DMS114 treated with DMSO at 0.1 percent for 48 hours (cell line): ENCODE data around the gene SLC9A7.

Experiments used
- DNase-seq: peaks from one replicate; lab custom pipeline; 2025; ENCODE audit not compliant: unreplicated experiment; lab: John Stamatoyannopoulos, UW

The SLC9A7 gene

GRCh38 chrX:46575586-46575985, 183.3 kb downstream of the SLC9A7 start:
- no peak for DNase-seq

- DNase-seq, result no peak
These were observed 184.0 kb downstream of the SLC9A7 start for GRCh38 chrX:46574774-46575381.

DNA sequence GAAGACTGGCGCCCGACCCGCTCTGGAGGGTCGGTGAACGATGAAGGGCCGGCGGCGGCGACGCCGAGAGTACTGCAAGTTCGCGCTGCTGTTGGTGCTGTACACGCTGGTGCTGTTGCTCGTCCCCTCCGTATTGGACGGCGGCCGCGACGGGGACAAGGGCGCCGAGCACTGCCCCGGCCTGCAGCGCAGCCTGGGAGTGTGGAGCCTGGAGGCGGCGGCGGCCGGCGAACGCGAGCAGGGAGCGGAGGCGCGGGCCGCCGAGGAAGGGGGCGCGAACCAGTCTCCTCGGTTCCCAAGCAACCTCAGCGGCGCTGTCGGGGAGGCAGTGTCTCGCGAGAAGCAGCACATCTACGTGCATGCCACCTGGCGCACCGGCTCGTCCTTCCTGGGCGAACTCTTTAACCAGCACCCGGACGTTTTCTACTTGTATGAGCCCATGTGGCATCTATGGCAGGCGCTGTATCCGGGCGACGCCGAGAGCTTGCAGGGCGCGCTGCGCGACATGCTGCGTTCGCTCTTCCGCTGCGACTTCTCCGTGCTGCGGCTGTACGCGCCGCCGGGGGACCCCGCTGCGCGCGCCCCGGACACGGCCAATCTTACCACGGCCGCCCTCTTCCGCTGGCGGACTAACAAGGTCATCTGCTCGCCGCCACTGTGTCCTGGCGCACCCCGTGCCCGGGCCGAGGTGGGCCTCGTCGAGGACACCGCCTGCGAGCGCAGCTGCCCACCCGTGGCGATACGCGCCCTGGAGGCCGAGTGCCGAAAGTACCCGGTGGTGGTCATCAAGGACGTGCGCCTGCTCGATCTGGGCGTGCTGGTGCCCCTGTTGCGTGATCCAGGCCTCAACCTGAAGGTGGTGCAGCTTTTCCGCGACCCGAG, 184.8 kb downstream of the SLC9A7 start:
- no peak for DNase-seq

DNA sequence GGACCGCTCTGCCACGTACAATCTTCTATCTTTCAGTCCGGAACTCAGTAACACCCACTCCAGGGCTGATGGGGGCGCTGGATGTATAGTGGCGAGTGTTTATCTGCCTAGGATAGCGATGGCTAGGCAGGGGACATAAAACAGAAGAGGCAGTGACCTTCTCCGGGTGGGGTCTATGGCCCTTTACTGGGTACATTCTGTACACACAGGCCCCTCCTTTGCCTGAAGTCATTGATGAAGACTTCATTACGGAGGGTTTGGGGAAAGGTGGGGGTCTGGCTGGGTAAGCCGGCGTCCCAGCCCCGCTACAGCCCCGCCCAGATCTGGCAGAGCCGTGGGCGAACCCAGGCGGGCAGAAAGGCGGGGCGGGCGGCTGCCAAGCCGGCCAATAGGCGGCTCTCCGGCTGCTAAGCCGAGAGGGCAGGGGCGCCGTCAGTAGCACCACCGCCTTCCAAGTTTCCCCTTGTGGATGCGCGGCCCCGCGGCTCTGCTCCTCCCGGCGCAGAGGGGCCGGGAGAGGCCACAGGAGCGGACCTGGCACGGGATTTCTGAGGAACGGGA, 185.5 kb downstream of the SLC9A7 start, which contains the start of gene CHST7:
Gene CHST7, plus strand, starts transcription at position 435 of the 561 bp plus-strand sequence. CDS start 167 bp downstream, outside the sequence.
- DNase-seq, result peak; percentile 44

- DNase-seq, result no peak
These were observed 186.5 kb downstream of the SLC9A7 start for GRCh38 chrX:46572340-46572936.

GRCh38 chrX:46571423-46572339, 187.2 kb downstream of the SLC9A7 start:
- no peak for DNase-seq

DNA sequence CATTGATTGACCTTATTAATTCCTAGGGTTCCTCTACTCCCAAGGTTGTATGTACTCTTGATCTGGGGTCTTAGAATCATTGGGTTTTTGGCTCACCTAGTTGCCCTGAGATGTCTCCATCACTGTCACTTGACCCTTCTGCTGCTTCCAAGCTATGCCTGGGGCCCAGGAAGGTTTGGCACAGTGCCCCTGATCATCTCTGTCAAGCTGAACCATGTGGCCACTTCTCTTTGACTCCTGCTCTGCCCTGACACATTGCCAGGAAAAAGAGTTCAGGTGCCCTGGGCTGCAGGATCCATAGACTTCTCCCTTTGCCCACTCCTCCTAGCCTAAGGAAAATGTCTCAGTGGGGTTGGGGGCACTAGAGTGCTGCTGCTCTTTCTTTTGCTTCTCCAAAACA, 189.3 kb downstream of the SLC9A7 start:
- DNase-seq, result no peak

DNA sequence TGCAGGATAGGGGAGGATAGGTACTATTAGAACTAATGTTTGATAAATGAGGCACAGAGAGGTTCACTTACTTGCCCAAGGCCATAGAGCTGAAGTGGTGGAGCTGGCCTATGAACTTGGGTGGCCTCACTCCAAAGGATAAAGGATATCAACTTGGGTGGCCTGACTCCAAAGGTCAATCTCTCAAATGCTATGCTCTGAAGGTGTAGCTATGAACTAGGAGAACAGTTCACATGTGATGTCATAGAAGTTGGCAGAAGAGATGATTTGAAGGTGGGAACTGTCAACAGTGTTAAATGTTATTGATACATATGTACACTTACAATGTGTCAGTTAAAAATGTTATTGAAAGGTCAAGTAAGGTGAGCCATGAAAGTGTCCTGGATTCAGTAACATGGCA, 191.5 kb downstream of the SLC9A7 start:
- no peak for DNase-seq

DNA sequence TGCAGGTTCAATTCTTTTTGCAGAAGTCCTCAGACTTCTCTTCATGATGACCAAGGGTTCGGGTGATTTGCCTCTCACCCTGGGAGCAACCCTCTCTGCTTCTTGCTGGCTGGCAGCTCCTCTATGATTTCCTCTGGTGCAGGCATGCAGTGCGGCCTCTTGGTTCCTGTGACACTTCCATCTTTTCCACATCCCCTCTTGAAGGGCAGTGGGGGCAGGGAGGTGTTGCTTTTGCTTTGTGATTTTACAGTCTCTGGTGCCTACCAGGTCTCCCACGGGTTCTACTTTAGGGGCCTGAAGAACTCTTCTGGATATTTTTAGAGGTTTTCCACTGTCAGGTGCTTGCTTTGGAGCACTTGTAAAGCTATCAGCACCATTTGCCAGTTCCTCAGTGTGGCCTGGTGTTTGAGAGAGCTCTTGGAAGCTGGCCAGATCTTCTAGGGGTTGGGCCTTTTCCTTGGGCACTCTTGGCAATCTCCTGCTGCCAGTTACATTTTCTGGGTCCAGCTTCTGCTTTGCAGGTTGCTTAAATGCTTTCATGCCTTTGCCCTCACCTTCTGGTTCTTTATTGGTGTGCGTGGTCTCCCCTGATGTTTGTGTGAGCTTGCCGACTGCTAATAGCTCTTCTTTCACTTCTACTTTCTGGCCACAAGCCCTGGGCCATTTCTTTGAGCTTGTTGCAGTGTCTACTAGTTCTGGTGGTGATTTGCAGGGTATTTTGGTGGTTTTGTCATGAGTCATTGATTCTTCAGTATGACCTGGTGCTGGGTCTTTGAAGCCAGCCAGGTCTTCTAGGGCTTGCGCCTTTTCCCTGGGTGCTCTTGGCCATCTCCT, 196.9 kb downstream of the SLC9A7 start:
- no peak for DNase-seq

DNA sequence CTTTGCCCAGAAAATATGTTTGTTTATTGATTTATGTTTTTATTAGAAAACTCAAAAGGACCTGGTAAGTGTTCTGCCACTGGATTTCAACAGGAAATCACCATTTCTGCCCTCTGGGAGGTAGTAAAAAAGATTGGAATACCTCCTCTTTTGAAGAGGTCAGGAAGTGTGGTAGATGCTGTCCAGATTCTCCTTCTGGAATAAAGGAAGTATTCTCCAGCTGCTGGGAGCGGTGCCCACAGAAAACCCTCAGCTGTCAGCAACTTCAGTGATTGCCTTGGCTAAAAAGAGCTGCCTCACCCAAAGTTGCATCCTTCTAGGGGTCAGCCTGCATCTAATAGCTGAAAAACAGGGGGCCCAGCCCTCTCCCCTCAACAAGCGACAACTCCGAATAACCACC, 199.9 kb downstream of the SLC9A7 start:
- no peak for DNase-seq

GRCh38 chrX:46554942-46555341, 204.0 kb downstream of the SLC9A7 start:
- DNase-seq, result no peak

DNA sequence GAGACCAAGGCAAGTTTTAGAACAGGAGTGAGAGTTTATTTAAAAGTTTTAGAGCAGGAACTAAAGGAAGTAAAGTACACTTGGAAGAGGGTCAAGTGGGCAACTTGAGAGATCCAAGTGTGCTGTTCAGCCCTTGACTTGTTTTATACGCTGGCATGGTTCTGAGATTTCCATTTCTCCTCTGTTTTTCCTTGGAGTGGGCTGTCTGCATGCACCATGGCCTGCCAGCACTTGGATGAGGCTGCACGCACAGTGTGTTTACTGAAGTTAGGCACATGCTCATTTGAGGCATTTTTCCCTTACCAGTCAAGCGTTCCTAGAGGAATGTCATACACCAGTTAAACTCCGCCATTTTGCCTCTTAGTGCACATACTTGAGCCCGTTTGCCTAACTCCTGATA, 205.0 kb downstream of the SLC9A7 start:
- no peak for DNase-seq

DNA sequence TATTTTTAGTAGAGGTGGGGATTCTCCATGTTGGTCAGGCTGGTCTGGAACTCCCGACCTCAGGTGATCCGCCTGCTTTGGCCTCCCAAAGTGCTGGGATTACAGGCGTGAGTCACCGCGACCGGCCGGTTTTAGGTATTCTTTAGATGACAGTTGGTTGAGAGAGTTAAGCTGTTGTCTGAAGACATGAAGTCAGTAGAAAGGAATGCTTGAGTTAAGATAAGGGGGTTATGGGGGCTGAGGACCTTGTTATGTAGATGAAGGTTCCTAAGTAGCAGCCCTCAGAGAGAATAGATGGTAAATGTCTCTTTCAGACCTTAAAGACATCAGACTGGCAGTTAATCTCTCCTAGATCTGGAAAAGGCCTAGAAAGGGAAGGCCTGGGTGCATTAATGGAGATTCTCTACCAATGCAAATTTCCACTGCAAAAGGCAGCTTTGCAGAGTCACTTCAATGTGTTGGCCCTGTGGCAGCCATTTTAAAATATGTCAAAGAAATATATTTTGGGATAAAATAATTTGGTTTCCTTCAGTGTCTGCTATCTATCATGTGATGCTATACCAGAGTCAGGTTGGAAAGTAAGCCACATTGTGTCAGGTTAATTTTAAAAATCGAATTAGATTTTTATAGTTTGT, 207.3 kb downstream of the SLC9A7 start:
- DNase-seq, result no peak

DNA sequence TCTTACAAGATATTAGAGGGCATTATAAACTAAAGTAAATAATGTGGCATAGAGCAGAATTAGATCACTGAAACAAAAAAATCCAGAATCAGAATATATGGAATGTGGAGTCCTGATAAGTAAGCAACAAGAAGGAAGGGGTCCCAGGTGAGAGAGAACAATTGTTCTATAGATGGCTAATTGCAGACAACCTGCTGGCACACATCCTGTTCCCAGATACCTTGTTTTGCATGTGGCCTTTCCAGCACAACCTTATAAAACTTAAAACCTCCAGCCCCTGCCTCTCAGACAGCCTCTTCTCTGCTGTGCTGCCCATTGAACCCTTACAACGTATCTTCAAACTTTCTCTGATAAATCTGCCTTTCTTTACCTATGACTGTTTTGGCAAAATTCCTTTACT, 209.0 kb downstream of the SLC9A7 start:
- DNase-seq, result no peak
